Keratinocyte (primary cell): ENCODE data around the gene C1S. TPM values are rescaled to one million over a fixed set of nuclear protein-coding genes. Genes with fewer than 3 reads are reported as not detected.

Experiments
- DNase-seq: peaks from one replicate; pipeline ENCODE4 v3.0.0-alpha.2; 2011; ENCODE audit warnings: low read depth, missing footprints, low spot score
- FAIRE-seq: peaks from 2 replicates; lab custom pipeline; 2011; peaks lifted over from hg19 to GRCh38; lab: Jason Lieb, UNC
- H2AFZ ChIP-seq: 2 replicates; pipeline ENCODE4 v1.6.0; 2012; ENCODE audit warnings: low read length, control low read depth, inconsistent platforms; ENCODE audit not compliant: control insufficient read depth
- H3K27ac ChIP-seq: 2 replicates; pipeline ENCODE4 v1.5.1; 2011; ENCODE audit warnings: low read length; ENCODE audit not compliant: control insufficient read depth, insufficient read depth
- H3K27me3 ChIP-seq: 3 replicates; pipeline ENCODE4 v1.6.0; 2011; ENCODE audit warnings: low read length; ENCODE audit not compliant: control insufficient read depth, insufficient read depth; ENCODE audit errors: extremely low read depth
- H3K36me3 ChIP-seq, 2 experiments: 2 replicates in 1 of 2; 3 replicates in 1 of 2; pipeline ENCODE4 v1.5.1; 2011; ENCODE audit warnings: low read length in 2 of 2, mild to moderate bottlenecking in 1 of 2; ENCODE audit not compliant: control insufficient read depth in 2 of 2, insufficient read depth in 2 of 2; ENCODE audit errors: extremely low read depth in 1 of 2
- H3K4me1 ChIP-seq: 3 replicates; pipeline ENCODE4 v1.5.1; 2011; ENCODE audit warnings: low read length; ENCODE audit not compliant: control insufficient read depth, insufficient read depth; ENCODE audit errors: extremely low read depth
- H3K4me2 ChIP-seq: 3 replicates; pipeline ENCODE4 v1.6.0; 2011; ENCODE audit warnings: low read depth, low read length; ENCODE audit not compliant: control insufficient read depth, insufficient read depth; ENCODE audit errors: extremely low read depth
- H3K4me3 ChIP-seq, 3 experiments: fragments of 200-600 bp in 1 of 3; sonication (generic) in 1 of 3; 2 replicates in 2 of 3; 3 replicates in 1 of 3; pipeline ENCODE4 v1.5.1; 2011 to 2016; ENCODE audit warnings: low read length in 3 of 3, mild to moderate bottlenecking in 3 of 3, control low read depth in 2 of 3, inconsistent platforms in 1 of 3, low read depth in 1 of 3, mixed read lengths in 1 of 3, mixed run types in 1 of 3, moderate library complexity in 1 of 3; ENCODE audit not compliant: control insufficient read depth in 2 of 3, insufficient read depth in 2 of 3; ENCODE audit errors: extremely low read depth in 1 of 3
- H3K79me2 ChIP-seq: 2 replicates; pipeline ENCODE4 v1.6.0; 2012; ENCODE audit warnings: low read length; ENCODE audit not compliant: control insufficient read depth, insufficient read depth
- H3K9ac ChIP-seq: 3 replicates; pipeline ENCODE4 v1.6.0; 2011; ENCODE audit warnings: low read length; ENCODE audit not compliant: control insufficient read depth, insufficient read depth; ENCODE audit errors: extremely low read depth
- H3K9me1 ChIP-seq: 3 replicates; pipeline ENCODE4 v1.6.0; 2011; ENCODE audit warnings: low read length; ENCODE audit not compliant: control insufficient read depth, insufficient read depth; ENCODE audit errors: extremely low read depth
- H3K9me3 ChIP-seq: 2 replicates; pipeline ENCODE4 v1.5.1; 2012; ENCODE audit warnings: low read depth, low read length; ENCODE audit not compliant: control insufficient read depth
- H4K20me1 ChIP-seq: 3 replicates; pipeline ENCODE4 v1.6.0; 2011; ENCODE audit warnings: low read length; ENCODE audit not compliant: control insufficient read depth, insufficient read depth; ENCODE audit errors: extremely low read depth
- EZH2 ChIP-seq: IDR thresholded peaks from one replicate; pipeline ENCODE4 v1.6.1; 2012; ENCODE audit warnings: inconsistent platforms, mild to moderate bottlenecking, low read length, moderate library complexity
- dilution Hi-C: fragments of 300-500 bp; cut with MboI; formaldehyde crosslinking; loops from one replicate; pipeline ENCODE4 v1.7.0; 2020; ENCODE audit warnings: low sequenced_read_pairs; ENCODE audit not compliant: extremely low pct_ligation_motif_present
- polyA plus RNA-seq, 5 experiments: library from polyadenylated mRNA; depleted of rRNA in 3 of 5; stranded (reverse) in 3 of 5; stranded (forward) in 1 of 5; unstranded in 1 of 5; fragments of >200 nt; gene quantifications; 1 replicate in 1 of 5; 2 replicates in 3 of 5; 3 replicates in 1 of 5; pipeline versions ENCODE4 v1.2.1 to v1.2.3, GENCODE V29; 2011 to 2012; ENCODE audit warnings: missing spikeins in 2 of 5, low read depth in 1 of 5, low replicate concordance in 1 of 5
- TF ChIP-seq, protein P1 (sequence below), 3 experiments: IDR thresholded peaks in 1 of 3; conservative IDR thresholded peaks in 1 of 3; optimal IDR thresholded peaks in 1 of 3; 2 replicates in 2 of 3; 3 replicates in 1 of 3; pipeline versions ENCODE3 to v1.5.1; 2011; ENCODE audit warnings: low read length in 3 of 3, mild to moderate bottlenecking in 3 of 3, moderate library complexity in 2 of 3, control low read depth in 1 of 3, inconsistent platforms in 1 of 3; ENCODE audit not compliant: insufficient read depth in 2 of 3; ENCODE audit errors: extremely low read depth in 1 of 3

Gene C1S
- polyA plus RNA-seq, 1 donor (not counting 4 experiments of a cell fraction or from before 2014, with no cell fraction given) = 2.6 TPM

DNA sequence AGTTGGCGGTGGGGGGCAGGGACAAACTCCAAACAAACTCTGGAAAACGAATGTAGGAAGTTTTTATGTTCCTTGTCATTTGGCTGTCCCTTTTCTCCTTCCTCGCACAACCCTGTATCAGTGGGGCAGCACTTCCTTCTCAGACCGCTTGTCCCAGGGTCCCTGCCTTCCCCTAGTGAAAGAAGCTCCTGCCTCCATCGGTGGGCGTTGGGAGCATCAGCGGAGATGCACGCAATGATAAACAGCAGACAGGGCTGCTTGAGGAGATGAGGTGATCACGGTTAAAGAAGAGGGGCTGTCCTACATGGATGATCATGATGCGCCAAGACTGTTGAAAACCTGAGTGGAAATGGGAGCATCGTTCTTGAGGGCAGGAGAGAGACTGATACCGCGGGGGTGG lies 620 bp downstream of the C1S start:
- no peak for TF ChIP-seq EZH2
- TF ChIP-seq, protein P1, sequence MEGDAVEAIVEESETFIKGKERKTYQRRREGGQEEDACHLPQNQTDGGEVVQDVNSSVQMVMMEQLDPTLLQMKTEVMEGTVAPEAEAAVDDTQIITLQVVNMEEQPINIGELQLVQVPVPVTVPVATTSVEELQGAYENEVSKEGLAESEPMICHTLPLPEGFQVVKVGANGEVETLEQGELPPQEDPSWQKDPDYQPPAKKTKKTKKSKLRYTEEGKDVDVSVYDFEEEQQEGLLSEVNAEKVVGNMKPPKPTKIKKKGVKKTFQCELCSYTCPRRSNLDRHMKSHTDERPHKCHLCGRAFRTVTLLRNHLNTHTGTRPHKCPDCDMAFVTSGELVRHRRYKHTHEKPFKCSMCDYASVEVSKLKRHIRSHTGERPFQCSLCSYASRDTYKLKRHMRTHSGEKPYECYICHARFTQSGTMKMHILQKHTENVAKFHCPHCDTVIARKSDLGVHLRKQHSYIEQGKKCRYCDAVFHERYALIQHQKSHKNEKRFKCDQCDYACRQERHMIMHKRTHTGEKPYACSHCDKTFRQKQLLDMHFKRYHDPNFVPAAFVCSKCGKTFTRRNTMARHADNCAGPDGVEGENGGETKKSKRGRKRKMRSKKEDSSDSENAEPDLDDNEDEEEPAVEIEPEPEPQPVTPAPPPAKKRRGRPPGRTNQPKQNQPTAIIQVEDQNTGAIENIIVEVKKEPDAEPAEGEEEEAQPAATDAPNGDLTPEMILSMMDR (optimal IDR thresholded peaks at IDR 0.05 in 1 of 3, IDR thresholded peaks at IDR 0.05 in 1 of 3, conservative IDR thresholded peaks at IDR 0.05 in 1 of 3; ENCODE audit: extremely low read depth in 1 of 3, insufficient read depth in 2 of 3, low read length in 3 of 3) = no peak
- H3K9me3 ChIP-seq = no peaks in the 10 kb centered on the region
- H3K27me3 ChIP-seq = no peaks in the 10 kb centered on the region
- no peaks in the 10 kb centered on the region for H3K79me2 ChIP-seq
- no peaks in the 10 kb centered on the region for H4K20me1 ChIP-seq
- no peak overlapping the region for H3K4me3 ChIP-seq
- peaks cover 5% of the 10 kb centered on the region for H3K4me1 ChIP-seq
- no peak for DNase-seq
- H3K36me3 ChIP-seq = no peaks in the 10 kb centered on the region
- dilution Hi-C loops = no loop called here
- H3K9ac ChIP-seq = no peak overlapping the region
- H3K4me2 ChIP-seq = no peak overlapping the region
- H3K27ac ChIP-seq = no peak overlapping the region
- H3K9me1 ChIP-seq = no peaks in the 10 kb centered on the region
- no peak for FAIRE-seq
- no peak overlapping the region for H2AFZ ChIP-seq

DNA sequence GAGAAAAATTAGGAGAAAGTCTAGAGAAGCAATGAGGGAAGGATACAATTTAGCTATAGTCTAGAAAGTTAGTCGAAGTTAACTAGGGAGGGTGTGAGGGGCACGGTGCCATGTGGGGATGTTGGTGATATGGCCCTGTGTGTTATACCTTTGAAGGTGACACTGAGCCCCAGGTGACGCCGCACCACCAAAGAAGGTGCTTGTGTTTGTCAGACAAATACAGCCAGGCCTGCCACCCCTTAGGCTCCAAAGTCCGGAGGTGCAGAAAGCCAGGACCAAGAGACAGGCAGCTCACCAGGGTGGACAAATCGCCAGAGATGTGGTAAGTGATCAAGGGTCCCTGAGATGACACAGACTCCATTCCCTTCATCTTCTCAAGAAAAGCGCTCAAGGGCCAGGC lies 1.1 kb downstream of the C1S start:
- no peaks in the 10 kb centered on the region for H3K27me3 ChIP-seq
- H3K4me2 ChIP-seq = no peak overlapping the region
- TF ChIP-seq, protein P1 (optimal IDR thresholded peaks at IDR 0.05 in 1 of 3, IDR thresholded peaks at IDR 0.05 in 1 of 3, conservative IDR thresholded peaks at IDR 0.05 in 1 of 3; ENCODE audit: extremely low read depth in 1 of 3, insufficient read depth in 2 of 3, low read length in 3 of 3) = no peak
- TF ChIP-seq EZH2 = no peak
- no peaks in the 10 kb centered on the region for H4K20me1 ChIP-seq
- peaks cover 8% of the 10 kb centered on the region for H3K4me1 ChIP-seq
- no peak overlapping the region for H3K9ac ChIP-seq
- H3K36me3 ChIP-seq = no peaks in the 10 kb centered on the region
- no peak overlapping the region for H3K4me3 ChIP-seq
- H3K79me2 ChIP-seq = no peaks in the 10 kb centered on the region
- DNase-seq (no peak), FAIRE-seq (no peak)
- H3K9me1 ChIP-seq = no peaks in the 10 kb centered on the region
- H2AFZ ChIP-seq = no peak overlapping the region
- H3K9me3 ChIP-seq = no peaks in the 10 kb centered on the region
- H3K27ac ChIP-seq = no peak overlapping the region
- dilution Hi-C loops = no loop called here
